Subcutaneous abdominal adipose tissue (tissue), 5 donors: Measurements from ENCODE around the gene CISD1.
"Not testable (repeated sequence)": the region's sequence is repeated elsewhere in the genome, so short reads cannot be mapped to it uniquely, and the experiment has no call there.

ENCODE experiments used
- H3K27ac ChIP-seq: one replicate; pipeline ENCODE4 v1.7.0; 2013; ENCODE audit warnings: low read depth, mild to moderate bottlenecking, inconsistent platforms, low read length, moderate library complexity
- H3K27me3 ChIP-seq, 5 donors: one replicate each; pipeline ENCODE4 v1.7.0; 2013; ENCODE audit warnings: low read length in 5 of 5, inconsistent platforms in 1 of 5; ENCODE audit not compliant: control insufficient read depth in 5 of 5, insufficient read depth in 4 of 5
- H3K36me3 ChIP-seq, 5 donors: one replicate each; pipeline ENCODE4 v1.7.0; 2013; ENCODE audit warnings: low read length in 5 of 5; ENCODE audit not compliant: control insufficient read depth in 5 of 5, insufficient read depth in 5 of 5
- H3K4me1 ChIP-seq, 5 donors: one replicate each; pipeline ENCODE4 v1.7.0; 2013; ENCODE audit warnings: low read length in 5 of 5, mild to moderate bottlenecking in 3 of 5, moderate library complexity in 1 of 5; ENCODE audit not compliant: control insufficient read depth in 5 of 5, insufficient read depth in 5 of 5
- H3K4me3 ChIP-seq, 5 donors: one replicate each; pipeline ENCODE4 v1.7.0; 2013; ENCODE audit warnings: low read length in 5 of 5, low read depth in 1 of 5
- H3K9ac ChIP-seq, 5 donors: one replicate each; pipeline ENCODE4 v1.7.0; 2013; ENCODE audit warnings: low read length in 5 of 5, mild to moderate bottlenecking in 4 of 5, moderate library complexity in 3 of 5
- H3K9me3 ChIP-seq, 5 donors: one replicate each; pipeline ENCODE4 v1.7.0; 2013; ENCODE audit warnings: low read length in 5 of 5; ENCODE audit not compliant: control insufficient read depth in 5 of 5
- donor health status: healthy.
- donor health status: healthy.
- donor health status: healthy.
- donor health status: healthy.
- donor health status: healthy.

CISD1 gene

DNA sequence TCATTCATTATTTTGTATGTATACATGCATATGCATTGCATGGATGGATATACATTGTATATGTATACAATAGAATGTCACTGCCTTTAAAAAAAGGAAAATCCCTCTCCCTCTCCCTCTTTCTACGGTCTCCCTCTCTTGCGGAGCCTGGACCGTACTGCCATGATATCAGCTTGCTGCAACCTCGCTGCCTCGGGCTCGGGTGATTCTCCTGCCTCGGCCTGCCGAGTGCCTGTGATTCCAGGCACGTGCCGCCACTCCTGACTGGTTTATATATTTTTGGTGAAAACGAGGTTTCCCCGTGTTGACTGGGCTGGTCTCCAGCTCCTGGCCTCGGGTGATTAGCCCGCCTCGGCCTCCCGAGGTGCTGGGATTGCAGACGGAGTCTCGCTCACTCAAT lies 25.7 kb upstream of the CISD1 start:
- peaks cover 0 to 7% (median 0%) of the 10 kb centered on the region in 5 donors for H3K4me1 ChIP-seq
- H3K4me3 ChIP-seq, result no peak overlapping the region
- no peaks in the 10 kb centered on the region for H3K9me3 ChIP-seq
- no peaks in the 10 kb centered on the region for H3K36me3 ChIP-seq
- H3K9ac ChIP-seq, result no peak overlapping the region
- no peaks in the 10 kb centered on the region for H3K27me3 ChIP-seq
- H3K27ac ChIP-seq, result no peak overlapping the region

DNA sequence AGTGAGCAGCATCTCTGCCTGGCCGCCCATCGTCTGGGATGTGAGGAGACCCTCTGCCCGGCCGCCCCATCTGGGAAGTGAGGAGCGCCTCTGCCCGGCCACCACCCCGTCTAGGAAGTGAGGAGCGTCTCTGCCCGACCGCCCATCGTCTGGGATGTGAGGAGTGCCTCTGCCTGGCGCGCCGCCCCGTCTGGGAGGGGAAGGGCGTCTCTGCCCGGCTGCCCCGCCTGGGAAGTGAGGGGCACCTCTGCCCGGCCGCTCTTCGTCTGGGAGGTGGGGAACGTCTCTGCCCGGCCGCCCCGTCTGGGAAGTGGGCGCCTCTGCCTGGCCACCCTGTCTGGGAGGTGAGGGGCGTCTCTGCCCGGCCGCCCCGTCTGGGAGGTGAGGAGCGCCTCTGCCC lies 25.2 kb upstream of the CISD1 start:
- not testable (repeated sequence) for H3K4me1 ChIP-seq, H3K27ac ChIP-seq, H3K27me3 ChIP-seq, H3K9me3 ChIP-seq, H3K4me3 ChIP-seq, H3K9ac ChIP-seq, H3K36me3 ChIP-seq

DNA sequence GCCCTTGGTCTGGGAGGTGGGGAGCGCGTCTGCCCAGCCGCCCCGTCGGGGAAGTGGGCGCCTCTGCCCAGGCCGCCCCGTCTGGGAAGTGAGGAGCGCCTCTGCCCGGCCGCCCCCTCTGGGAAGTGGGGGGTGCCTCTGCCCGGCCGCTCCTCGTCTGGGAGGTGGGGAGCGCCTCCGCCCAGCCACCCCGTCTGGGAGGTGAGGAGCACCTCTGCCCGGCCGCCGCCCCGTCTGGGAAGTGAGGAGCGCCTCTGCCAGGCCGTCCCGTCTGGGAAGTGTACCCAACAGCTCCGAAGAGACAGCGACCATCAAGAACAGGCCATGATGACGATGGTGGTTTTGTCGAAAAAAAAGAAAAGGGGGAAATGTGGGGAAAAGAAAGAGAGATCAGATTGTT lies 24.7 kb upstream of the CISD1 start:
- not testable (repeated sequence) for H3K9ac ChIP-seq, H3K4me3 ChIP-seq, H3K27ac ChIP-seq, H3K4me1 ChIP-seq, H3K9me3 ChIP-seq, H3K27me3 ChIP-seq, H3K36me3 ChIP-seq

DNA sequence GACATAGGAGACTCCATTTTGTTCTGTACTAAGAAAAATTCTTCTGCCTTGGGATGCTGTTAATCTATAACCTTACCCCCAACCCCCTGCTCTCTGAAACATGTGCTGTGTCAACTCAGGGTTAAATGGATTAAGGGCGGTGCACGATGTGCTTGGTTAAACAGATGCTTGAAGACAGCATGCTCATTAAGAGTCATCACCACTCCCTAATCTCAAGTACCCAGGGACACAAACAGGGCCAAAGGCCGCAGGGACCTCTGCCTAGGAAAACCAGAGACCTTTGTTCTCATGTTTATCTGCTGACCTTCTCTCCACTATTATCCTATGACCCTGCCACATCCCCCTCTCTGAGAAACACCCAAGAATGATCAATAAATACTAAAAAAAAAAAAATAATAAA lies 24.3 kb upstream of the CISD1 start:
- not testable (repeated sequence) for H3K9ac ChIP-seq, H3K4me1 ChIP-seq, H3K4me3 ChIP-seq, H3K9me3 ChIP-seq, H3K36me3 ChIP-seq, H3K27me3 ChIP-seq, H3K27ac ChIP-seq

DNA sequence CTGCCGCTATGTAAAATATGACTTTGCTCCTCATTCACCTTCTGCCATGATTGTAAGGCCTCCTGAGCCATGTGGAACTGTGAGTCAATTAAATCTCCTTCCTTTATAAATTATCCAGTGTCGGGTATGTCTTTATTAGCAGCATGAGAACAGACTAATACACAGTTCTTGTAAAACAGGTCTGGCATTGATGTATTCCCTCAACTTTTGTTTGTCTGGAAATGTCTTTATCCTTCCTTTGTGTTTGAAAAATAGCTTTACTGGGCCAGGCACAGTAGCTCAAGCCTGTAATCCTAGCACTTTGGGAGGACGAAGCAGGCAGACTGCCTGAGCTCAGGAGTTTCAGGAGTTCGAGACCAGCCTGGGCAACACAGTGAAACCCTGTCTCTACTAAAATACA lies 15.8 kb upstream of the CISD1 start:
- Histone ChIP-seq H3K36me3 (no peaks in the 10 kb centered on the region), H3K4me1 (no peaks in the 10 kb centered on the region), H3K4me3 (no peak overlapping the region), H3K27ac (no peak overlapping the region), H3K9ac (no peak overlapping the region), H3K9me3 (no peaks in the 10 kb centered on the region), H3K27me3 (no peaks in the 10 kb centered on the region)

DNA sequence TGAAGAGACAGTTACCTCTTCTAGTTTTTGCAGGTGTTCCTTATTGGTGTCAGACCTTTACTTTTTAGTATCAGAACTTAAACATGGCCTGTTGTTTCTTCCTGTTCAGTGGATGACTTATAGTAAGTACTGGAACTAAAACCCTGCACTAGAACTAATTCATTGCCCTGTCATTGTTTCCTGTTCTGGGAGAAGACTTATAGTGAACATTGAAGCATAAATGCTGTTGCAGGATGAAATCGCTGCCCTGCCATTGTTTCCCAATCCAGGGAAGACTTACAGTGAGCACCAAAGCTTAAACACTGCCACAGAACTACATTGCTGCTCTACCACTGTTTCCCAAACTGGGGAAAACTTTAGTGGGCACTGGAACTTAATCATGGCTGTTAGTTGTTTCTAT lies 14.3 kb upstream of the CISD1 start:
- H3K9ac ChIP-seq, result no peak overlapping the region
- no peak overlapping the region for H3K27ac ChIP-seq

DNA sequence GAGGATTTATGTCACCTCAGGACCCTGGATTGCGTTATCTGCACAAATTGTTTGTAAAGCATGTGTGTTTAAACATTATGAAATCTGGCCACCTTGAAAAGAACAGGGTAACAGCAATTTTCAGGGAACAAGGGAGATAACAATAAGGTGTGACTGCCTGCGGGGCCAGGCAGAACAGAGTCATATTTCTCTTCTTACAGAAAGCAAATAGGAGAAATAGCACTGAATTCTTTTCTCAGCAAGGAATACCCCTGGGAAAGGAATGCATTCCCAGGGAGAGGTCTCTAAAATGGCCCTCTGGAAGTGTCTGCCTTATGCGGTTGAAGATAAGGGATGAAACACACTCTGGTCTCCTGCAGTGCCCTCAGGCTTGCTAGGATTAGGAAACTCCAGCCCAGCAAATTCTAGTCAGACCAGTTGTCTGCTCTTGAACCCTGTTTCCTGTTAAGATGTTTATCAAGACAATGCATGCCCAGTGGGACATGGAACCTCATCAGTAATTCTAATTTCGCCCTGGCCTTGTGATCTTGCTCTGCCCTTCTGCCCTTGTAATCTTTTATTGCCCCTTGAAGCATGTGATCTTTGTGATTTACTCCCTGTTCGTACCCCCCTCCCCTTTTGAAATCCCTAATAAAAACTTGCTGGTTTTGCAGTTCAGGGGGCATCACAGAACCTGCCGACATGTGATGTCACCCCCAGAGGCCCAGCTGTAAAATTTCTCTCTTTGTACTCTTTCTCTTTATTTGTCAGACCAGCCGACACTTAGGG lies 12.8 kb upstream of the CISD1 start:
- not testable (repeated sequence) for H3K27ac ChIP-seq, H3K9ac ChIP-seq, H3K36me3 ChIP-seq, H3K4me1 ChIP-seq, H3K4me3 ChIP-seq, H3K27me3 ChIP-seq, H3K9me3 ChIP-seq

More for the DNA sequence above, 14.3 kb upstream of the CISD1 start:
- H3K9me3 ChIP-seq, result no peaks in the 10 kb centered on the region
- H3K4me3 ChIP-seq, result no peak overlapping the region
- H3K36me3 ChIP-seq, result no peaks in the 10 kb centered on the region
- no peaks in the 10 kb centered on the region for H3K27me3 ChIP-seq
- H3K4me1 ChIP-seq, result no peaks in the 10 kb centered on the region

DNA sequence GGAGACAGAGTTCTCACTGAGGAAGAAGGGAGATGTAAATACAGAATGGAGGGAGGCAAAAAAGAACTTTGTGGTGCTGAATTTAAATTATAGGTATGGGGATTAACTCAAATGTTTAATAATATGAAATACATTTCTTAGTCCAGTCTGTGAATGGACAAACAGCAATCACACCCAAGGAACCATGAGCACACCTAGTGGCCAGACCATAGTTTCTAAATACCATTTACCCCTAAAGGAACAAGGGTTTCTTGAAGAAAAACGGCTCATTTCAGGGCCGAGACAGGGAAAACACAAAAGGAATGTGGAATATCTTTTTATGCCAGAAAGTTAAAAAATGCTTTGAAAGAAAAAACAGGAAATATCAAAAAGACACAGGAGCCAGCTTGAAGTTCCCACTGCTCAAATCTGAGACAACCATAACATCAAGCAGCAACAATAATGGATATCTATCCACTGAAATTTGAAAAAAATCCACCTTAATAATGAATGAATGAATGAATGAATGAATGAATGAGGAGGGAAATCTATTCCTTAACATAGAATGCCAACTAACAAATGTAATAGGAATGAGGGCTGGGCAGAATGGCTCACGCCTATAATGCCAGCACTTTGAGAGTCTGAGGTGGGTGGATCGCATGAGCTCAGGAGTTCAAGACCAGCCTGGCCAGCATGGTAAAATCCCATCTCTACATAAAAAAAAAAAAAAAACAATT lies 9.8 kb upstream of the CISD1 start:
- H3K9ac ChIP-seq, result no peak overlapping the region
- H3K27me3 ChIP-seq, result no peaks in the 10 kb centered on the region
- H3K27ac ChIP-seq, result no peak overlapping the region
- no peaks in the 10 kb centered on the region for H3K4me1 ChIP-seq
- H3K9me3 ChIP-seq, result no peaks in the 10 kb centered on the region
- H3K4me3 ChIP-seq, result no peak overlapping the region
- H3K36me3 ChIP-seq, result no peaks in the 10 kb centered on the region

DNA sequence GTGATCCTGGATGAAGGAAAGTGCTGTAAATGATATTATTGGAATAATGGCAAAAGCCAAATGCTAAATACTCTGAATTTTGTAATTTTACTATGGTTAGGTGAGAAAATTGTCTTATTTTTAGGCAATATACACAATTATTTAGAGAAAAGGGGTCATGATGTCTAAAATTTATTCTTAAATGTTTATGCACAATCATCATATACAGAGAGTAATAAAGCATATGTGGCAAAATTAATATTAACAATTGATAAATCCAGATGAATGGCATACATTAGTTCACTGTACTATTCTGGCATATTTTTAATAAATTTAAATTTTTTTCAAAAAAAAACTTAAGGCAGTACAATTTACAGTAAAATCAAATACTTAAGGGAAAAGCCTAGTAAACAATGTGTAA lies 8.6 kb upstream of the CISD1 start:
- Histone ChIP-seq H3K36me3 (no peaks in the 10 kb centered on the region), H3K27me3 (no peaks in the 10 kb centered on the region), H3K4me1 (peaks cover 0 to 6% (median 2%) of the 10 kb centered on the region in 5 donors), H3K9me3 (no peaks in the 10 kb centered on the region), H3K9ac (no peak overlapping the region), H3K27ac (no peak overlapping the region), H3K4me3 (no peak overlapping the region)

DNA sequence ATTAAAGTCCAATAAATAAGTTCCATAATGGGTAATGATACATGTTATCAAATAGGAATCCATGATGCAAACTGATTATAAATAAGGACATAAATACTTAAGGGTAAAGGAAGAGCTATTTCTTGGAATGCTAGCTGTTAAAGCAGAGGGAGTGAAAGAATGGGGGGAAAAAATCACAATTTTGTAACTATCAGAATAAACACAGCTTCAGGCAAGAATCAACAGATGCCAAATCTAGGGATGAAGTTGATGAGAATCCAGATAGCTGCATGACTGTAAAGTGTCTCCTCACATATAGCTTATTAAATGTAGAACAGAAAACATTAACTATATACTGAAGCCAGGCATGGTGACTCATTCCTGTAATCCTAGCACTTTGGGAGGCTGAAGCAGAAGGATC lies 6.2 kb upstream of the CISD1 start:
- Histone ChIP-seq H3K9ac (no peak overlapping the region), H3K9me3 (no peaks in the 10 kb centered on the region), H3K4me1 (peaks cover 5 to 22% (median 21%) of the 10 kb centered on the region in 5 donors), H3K27ac (no peak overlapping the region), H3K36me3 (no peaks in the 10 kb centered on the region), H3K27me3 (no peaks in the 10 kb centered on the region), H3K4me3 (no peak overlapping the region)
